SH-SY5Y (cell line): Measurements from ENCODE around the gene ATOH1.

ENCODE experiments used
- GATA2 ChIP-seq: IDR thresholded peaks from 2 replicates; pipeline ENCODE4 v1.6.1; 2011; ENCODE audit warnings: mild to moderate bottlenecking, low read depth, low read length
- GATA3 ChIP-seq: IDR thresholded peaks from 2 replicates; pipeline ENCODE4 v1.6.1; 2011; ENCODE audit warnings: low read depth, mild to moderate bottlenecking, low read length, moderate library complexity

Gene ATOH1

GRCh38 chr4:93870876-93871458 is 42.4 kb downstream of the ATOH1 start:
- TF ChIP-seq GATA2 (no peak), GATA3 (no peak)

- no peak for TF ChIP-seq GATA2
- no peak for TF ChIP-seq GATA3
Measured at GRCh38 chr4:93876754-93877153, 48.2 kb downstream of the ATOH1 start.

GRCh38 chr4:93878566-93878965 is 50.0 kb downstream of the ATOH1 start:
- TF ChIP-seq GATA2: no peak

GRCh38 chr4:93879919-93880318 is 51.4 kb downstream of the ATOH1 start:
- TF ChIP-seq GATA2: no peak
- TF ChIP-seq GATA3: no peak
